ENCODE measurements around the gene TMPRSS11D.

TMPRSS11D gene

DNA sequence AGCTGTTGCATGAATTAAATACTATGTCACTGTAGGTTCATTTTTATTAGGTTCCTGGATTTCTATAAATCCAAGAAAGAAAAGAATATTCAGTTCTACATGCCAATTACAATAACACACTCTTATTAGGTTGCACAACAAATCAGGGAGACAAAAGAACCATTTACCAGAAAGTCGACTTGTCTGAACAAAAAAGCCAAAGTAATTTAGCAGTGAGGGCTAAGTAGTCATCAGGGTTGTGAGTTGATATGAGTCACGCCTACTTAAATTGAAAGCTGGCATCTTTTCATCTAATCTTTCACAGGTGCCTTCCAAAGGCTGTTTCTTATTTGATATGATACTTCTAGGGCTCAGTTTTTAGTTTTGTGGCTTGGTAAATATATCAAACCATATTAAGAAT lies 104.2 kb downstream of the TMPRSS11D start:
- in situ Hi-C loops (cut with MboI; ENCODE audit: low sequenced_read_pairs): no loop called here

DNA sequence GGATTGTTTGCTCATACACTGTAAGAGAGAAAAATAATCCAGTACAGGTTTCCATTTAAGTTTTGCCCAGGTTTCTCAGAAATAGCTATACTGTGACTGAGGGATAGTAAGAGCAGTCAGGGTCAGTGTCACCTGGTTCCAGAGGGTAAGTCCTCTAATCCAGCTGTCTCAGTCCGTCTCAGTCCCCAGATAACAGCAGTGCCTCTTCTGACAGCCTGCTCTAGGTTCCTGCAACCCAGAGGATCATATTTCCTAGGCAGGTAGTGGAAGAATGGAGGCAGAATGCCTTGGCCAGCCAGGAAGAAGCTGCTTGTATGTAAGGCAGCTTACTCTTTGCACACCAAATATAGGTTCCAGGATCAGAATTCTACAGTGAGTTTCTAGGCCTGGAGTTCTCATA lies 107.1 kb downstream of the TMPRSS11D start:
- in situ Hi-C loops (cut with MboI; ENCODE audit: low sequenced_read_pairs): no loop called here

Data from HL-60/S4 (cell line).